Measurements from ENCODE around the gene BTN3A1.

Gene BTN3A1

GRCh38 chr6:26380256-26380655, 21.8 kb upstream of the BTN3A1 start:
- no peak for DNase-seq

- no peak for DNase-seq
Observed at GRCh38 chr6:26382121-26382520, 20.0 kb upstream of the BTN3A1 start.

GRCh38 chr6:26383624-26384417, 18.3 kb upstream of the BTN3A1 start:
- no peak for DNase-seq

- no peak for DNase-seq
Observed at GRCh38 chr6:26385734-26386125, 16.3 kb upstream of the BTN3A1 start.

GRCh38 chr6:26387565-26387964, 14.5 kb upstream of the BTN3A1 start:
- DNase-seq = no peak

GRCh38 chr6:26388014-26388413, 14.1 kb upstream of the BTN3A1 start:
- DNase-seq = no peak

- DNase-seq = no peak
Observed at GRCh38 chr6:26388441-26388840, 13.6 kb upstream of the BTN3A1 start.

- DNase-seq = no peak
Observed at GRCh38 chr6:26389349-26389894, 12.7 kb upstream of the BTN3A1 start.

- DNase-seq = no peak
Observed at GRCh38 chr6:26390531-26390930, 11.5 kb upstream of the BTN3A1 start.

- DNase-seq = no peak
Observed at GRCh38 chr6:26392932-26393636, 9.0 kb upstream of the BTN3A1 start.

GRCh38 chr6:26394289-26394688, 7.8 kb upstream of the BTN3A1 start:
- no peak for DNase-seq

GRCh38 chr6:26398555-26398954, 3.5 kb upstream of the BTN3A1 start:
- no peak for DNase-seq

- DNase-seq = no peak
Observed at GRCh38 chr6:26400626-26401025, 1.4 kb upstream of the BTN3A1 start.

GRCh38 chr6:26401389-26401986, 587 bp upstream of the BTN3A1 start:
- peak; percentile 50 for DNase-seq

- no peak for DNase-seq
Observed at GRCh38 chr6:26403893-26404292, 1.8 kb downstream of the BTN3A1 start.

- no peak for DNase-seq
Observed at GRCh38 chr6:26404546-26404945, 2.5 kb downstream of the BTN3A1 start.

GRCh38 chr6:26408828-26409730, 7.0 kb downstream of the BTN3A1 start:
- no peak for DNase-seq

- DNase-seq = no peak
Observed at GRCh38 chr6:26411751-26412150, 9.7 kb downstream of the BTN3A1 start.

GRCh38 chr6:26412228-26412627, 10.2 kb downstream of the BTN3A1 start:
- DNase-seq = no peak

GRCh38 chr6:26412954-26413353, 10.9 kb downstream of the BTN3A1 start:
- DNase-seq = no peak

- DNase-seq = no peak
Observed at GRCh38 chr6:26414281-26414680, 12.2 kb downstream of the BTN3A1 start.

GRCh38 chr6:26415036-26415614, 13.1 kb downstream of the BTN3A1 start:
- DNase-seq = no peak
